ENCODE data around the gene LAMC2.
"Not testable (repeated sequence)": the region's sequence is repeated elsewhere in the genome, so short reads cannot be mapped to it uniquely, and the experiment has no call there.

Gene LAMC2

DNA sequence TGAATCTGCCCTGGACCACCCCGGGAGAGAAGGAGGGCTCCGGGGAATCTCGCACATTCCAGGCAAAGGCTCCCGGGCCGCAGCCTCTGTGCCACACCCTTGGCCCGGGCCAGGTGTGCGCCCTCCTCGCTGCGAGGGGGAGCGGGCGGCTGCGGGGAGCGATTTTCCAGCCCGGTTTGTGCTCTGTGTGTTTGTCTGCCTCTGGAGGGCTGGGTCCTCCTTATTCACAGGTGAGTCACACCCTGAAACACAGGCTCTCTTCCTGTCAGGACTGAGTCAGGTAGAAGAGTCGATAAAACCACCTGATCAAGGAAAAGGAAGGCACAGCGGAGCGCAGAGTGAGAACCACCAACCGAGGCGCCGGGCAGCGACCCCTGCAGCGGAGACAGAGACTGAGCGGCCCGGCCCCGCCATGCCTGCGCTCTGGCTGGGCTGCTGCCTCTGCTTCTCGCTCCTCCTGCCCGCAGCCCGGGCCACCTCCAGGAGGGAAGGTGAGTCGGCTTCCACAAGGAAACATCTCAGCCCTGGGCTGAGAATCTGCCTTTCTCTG, at the start of gene LAMC2:
LAMC2 (plus strand) TSS at position 324 of the 550 bp plus-strand sequence; CDS start at position 413, 89 bp downstream.
- peak in 6 of 58 donors; percentile 2 to 38 (median 3) for DNase-seq

DNA sequence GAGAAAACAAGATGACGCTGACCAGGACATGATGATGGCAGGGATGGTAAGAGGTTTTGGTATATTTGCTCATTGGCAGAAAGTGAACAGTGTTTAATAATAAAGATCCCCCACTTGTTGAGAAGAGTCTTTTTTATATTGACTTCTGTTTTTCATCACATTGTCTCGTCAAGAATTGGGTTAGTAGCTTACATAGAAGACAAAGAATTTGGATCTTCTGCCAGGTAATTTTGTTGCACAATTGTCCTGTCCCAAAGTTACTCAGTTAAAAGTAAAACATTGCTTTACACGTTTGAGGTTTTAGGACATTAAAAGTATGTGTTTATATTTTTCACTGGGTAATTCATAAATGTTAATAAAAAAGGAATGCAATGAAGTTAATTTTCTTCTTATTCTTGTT, 48.3 kb upstream of the LAMC2 start:
- DNase-seq: no peak

DNA sequence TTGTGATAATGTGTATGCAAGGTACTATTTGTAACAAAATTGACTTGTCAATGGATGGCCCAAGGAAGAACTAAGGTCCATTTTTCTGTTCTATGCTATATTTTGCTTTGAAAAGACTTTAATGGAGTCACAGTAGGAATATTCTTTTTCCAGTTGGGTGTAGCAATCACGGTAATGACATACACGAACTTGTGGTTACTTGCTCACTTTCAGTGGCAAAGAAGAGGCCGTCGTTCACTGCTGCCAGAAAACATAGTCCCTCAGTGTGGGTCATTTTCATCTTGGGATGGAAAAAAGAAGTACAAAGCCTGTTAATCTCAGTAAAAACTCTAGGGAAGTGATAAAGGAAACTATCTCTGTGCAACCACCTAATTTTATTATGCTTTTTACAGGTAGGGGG, 47.8 kb upstream of the LAMC2 start:
- DNase-seq: no peak

DNA sequence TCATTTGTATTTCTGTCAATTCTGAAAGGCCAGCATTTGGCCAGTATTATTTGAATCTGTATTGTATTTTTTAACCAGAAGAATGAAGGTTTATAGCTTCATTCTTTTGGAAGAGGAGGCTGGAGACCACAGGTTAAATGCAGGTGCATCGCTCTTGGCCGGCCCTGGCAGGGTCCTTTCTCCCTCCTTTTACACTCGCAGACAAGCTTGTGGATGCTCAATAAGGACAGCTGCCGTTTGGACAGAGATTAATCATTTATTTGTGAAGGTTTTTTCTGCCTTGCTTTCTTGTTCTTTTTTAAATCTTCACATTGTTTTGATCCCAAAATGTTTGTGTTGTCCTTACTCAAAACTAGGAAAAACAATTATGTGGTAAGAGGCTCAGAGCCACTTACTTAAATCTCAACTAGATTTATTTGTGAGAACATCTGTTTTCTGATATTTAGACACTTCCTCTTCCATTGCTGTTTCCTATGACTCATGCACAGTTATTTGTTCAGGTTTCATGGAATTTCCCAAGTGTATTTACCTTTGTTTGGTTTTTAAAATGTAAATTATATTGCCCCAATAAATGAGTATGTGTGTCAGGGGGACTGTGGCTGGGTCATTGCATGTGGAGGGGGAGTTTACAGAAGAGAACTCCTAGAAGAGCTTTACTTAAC, 46.7 kb upstream of the LAMC2 start:
- DNase-seq: no peak

DNA sequence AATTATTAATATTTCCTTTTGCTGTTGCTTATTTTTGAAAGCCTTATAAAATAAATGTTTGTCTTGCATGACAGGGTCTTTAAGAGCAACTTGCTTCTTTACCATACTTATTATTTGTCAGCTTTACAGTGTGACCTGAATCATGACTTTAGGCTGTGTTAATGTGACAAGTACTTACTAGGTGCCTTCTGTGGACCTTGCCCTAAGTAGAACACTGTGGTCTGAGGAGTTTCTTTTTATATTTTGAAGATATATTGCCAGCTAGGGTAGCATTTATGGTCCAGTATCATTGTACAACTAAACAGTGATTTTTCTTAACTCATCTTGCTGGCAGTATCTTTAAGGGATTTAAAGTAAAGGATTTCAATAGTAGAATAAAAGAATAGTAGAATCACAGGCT, 45.4 kb upstream of the LAMC2 start:
- no peak for DNase-seq

DNA sequence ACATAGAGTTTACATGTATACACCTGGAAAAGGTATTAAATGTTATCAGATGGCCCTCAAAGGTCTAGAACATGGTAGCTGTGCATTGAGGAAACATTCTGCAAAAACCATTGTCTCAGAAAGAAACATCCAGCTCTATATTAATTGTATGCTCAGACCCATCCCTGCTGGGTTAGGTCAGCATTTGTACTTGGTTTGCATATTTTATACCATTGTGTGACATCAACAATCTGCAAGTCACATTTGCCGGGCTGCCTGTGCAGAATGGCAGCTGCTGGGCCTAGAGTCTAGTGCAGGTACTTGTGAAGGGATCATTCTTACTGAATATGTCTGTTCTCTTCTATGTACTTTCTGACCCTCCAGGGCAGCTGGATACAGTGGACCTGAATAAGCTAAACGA, 43.9 kb upstream of the LAMC2 start:
- DNase-seq: no peak

DNA sequence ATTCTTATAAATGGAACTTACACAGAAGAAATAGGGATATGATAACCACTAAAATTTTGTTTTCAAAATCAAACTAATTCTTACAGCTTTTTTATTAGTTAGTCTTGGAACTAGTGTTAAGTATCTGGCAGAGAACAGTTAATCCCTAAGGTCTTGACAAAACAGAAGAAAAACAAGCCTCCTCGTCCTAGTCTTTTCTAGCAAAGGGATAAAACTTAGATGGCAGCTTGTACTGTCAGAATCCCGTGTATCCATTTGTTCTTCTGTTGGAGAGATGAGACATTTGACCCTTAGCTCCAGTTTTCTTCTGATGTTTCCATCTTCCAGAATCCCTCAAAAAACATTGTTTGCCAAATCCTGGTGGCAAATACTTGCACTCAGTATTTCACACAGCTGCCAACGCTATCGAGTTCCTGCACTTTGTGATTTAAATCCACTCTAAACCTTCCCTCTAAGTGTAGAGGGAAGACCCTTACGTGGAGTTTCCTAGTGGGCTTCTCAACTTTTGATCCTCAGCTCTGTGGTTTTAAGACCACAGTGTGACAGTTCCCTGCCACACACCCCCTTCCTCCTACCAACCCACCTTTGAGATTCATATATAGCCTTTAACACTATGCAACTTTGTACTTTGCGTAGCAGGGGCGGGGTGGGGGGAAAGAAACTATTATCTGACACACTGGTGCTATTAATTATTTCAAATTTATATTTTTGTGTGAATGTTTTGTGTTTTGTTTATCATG, 42.3 kb upstream of the LAMC2 start:
- DNase-seq: no peak

DNA sequence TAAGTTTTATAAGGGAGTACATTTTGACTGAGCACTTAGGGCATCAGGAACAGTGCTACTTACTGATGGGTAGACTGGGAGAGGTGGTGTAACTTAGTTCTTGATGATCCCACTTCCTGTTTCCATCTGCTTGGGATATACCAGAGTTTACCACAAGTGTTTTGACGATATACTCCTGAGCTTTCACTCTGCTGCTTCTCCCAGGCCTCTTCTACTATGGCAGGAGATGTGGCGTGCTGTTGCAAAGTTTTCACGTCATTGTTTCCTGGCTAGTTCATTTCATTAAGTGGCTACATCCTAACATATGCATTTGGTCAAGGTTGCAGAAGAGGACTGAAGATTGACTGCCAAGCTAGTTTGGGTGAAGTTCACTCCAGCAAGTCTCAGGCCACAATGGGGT, 41.3 kb upstream of the LAMC2 start:
- DNase-seq: no peak

DNA sequence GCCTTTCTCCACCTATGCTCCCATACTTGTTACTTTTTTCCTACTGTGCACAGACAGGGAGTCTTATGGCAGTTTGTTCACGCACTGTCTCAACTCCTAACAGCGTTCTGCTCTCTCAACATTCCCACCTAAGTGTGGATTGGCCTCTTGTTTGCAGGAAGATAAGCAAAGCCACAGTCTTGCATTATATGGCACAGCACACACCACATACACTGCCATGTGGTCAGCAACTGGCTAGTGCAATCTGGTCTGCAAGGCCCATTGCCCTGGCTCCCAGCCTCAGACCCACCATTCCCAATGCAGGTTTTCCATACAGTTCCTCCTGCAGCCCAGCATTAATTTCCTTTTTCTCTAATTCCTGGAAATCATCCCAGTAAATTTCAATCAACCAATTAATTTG, 38.3 kb upstream of the LAMC2 start:
- DNase-seq: no peak

DNA sequence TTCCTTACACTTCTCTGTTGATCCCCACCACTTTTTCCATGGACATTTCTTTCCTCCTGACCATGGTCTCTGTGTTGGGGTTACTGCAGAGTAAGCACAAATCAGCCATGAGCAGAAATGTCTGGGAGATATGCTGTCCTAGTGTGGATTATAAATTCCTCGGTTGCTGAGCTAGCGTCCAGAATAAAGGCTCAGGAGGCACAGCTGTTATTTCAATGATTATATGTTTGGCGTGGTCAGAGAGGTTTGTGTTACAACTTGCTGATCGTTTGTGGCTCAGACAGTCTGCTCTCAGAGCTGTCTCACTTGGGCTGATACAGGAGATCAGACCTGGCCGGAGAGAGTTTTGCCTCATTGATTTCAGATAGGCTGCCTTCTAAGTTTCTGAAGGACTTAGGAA, 37.5 kb upstream of the LAMC2 start:
- no peak for DNase-seq

DNA sequence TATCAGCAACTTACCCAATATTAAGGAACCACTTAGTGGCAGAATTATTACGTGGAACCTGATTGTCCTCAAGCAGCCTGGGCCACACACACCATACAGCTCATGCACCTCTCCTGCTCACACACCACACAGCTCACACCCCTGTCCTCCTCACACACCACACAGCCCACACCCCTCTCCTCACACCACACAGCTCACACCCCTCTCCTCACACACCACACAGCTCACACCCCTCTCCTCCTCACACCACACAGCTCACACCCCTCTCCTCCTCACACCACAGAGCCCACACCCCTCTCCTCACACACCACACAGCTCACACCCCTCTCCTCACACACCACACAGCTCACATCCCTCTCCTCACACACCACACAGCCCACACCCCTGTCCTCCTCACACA, 36.8 kb upstream of the LAMC2 start:
- no peak for DNase-seq

DNA sequence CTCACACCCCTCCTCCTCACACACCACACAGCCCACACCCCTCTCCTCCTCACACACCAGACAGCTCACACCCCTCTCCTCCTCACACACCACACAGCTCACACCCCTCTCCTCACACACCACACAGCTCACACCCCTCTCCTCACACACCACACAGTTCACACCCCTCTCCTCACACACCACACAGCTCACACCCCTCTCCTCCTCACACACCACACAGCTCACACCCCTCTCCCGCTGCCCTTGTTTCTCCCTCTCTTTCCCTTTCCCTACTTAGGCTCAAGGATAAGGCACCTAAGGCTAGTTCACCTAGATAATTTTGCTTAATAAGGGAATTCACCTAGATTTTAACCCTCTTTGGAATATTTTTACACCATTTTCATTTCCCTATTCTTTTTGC, 36.0 kb upstream of the LAMC2 start:
- DNase-seq: not testable (repeated sequence)

DNA sequence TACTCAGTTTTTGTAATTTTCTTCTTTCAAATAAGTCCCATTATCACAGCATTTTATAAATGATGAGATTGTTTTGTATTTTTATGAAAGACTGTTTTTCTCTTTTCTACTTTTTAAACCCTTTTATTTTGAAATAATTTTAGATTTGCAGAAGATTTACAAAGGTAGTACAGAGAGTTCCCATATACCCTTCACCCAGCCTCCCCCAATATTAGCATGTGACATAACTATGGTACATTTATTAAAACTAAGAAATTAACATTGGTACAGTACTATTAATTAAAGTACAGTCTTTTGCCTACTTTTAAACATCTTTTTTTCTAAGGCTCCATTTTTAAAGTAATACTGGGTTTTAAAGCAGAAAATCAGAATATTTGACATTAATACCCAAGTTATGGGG, 35.6 kb upstream of the LAMC2 start:
- no peak for DNase-seq

DNA sequence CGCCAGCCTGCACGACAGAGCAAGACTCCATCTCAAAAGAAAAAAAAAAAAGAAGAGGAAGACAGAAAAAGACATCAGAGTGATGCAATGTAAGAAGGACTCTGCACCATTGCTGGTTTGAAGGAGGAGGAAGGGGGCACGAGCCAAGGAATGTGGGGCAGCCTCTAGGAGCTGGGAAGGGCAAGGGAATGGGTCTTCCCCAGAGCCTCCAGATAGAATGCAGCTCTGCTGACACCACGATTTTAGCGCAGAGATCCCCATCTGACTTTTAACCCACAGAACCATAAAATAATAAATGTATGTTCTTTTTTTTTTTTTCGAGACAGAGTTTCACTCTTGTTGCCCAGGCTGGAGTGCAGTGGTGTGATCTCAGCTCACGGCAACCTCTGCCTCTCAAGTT, 33.9 kb upstream of the LAMC2 start:
- no peak for DNase-seq

DNA sequence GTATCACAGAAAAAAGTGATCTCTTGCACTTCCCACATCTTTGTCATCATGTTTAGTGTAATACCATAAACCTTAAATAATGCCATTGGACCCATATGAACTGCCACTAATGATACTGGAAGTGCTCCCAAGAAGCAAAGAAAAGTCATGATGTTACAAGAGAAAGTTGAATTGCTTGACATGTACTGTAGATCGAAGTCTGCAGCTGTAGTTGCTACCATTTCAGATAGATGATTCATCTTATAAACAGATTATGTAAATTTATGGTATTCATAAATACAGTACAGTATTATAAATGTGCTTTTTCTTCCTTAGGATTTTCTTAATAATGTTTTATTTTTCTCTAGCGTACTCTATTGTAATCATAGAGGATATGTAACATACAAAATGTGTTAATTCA, 30.1 kb upstream of the LAMC2 start:
- DNase-seq: no peak

DNA sequence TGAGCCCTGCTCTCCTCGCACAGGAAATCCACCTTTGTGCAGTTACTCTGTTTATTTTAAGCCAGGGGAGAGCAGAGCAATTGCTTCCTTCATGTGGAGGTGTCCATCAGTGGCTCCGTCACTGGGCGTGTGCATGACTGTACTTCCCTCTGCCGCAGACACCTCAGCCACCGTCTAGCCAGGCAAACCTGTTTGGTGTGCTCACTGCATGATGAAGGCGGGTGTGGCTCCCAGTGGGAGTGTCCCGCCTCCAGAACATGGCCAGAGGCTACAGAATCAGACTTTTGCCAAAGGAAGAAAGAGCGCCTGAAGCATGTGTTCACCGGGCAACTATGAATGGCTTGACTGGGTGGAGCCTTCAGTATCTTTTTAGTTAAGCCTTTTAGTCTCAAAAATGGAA, 26.1 kb upstream of the LAMC2 start:
- DNase-seq: no peak

DNA sequence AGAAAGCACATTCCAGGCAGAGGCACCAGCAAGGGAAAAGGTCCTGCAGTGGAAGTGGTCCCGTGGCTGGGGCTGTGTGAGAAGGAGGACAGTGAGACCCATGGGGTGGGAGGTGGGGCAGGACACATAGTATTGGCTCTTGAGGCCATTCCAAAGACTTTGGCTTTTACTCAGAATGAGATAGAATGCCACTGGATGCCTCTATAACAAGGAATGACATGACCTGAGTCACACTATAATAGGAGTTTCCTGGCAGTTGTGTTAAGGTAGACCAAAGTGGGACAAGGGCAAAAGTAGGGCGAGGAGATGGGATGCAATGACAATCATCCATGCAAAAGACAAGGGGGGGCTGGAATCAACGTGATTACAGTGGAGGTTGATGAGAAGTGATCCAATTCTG, 24.7 kb upstream of the LAMC2 start:
- no peak for DNase-seq

DNA sequence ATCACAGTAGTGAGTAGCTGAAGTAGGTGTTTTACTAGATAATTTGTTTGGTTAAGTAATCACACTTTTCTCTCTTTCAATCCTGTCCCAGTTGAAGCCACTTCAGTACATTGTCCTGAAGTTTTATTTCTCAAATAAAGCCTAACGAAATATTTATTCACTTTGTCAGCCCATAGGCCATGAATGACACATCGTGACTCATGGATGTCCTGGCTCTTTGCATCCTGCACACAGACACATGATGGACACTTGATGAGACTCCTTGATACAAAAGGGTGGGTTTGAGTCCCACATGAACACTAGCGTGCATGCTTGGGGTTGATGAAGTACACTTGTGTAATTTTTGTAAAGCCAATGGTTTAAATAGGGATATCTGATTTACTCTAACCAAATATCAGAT, 22.7 kb upstream of the LAMC2 start:
- no peak for DNase-seq

DNA sequence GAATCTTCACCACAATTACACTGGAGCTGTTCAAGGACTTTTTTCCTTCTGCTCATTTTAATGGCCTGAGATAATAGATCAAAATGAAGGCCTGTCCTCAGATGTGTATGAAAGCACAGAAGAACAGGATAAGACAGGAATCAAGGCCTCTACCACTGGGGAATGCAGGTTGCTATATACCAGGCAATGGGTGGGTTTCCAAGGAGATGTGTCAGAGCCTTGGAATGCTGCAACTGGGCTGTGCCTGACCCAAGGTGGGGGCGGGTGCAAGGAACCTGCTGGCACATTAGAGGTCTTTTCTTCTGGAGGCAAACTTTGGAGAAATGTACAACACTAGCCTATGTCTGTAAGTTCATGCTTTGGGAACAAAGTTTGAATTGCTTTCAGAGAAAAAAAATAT, 21.7 kb upstream of the LAMC2 start:
- DNase-seq: no peak

DNA sequence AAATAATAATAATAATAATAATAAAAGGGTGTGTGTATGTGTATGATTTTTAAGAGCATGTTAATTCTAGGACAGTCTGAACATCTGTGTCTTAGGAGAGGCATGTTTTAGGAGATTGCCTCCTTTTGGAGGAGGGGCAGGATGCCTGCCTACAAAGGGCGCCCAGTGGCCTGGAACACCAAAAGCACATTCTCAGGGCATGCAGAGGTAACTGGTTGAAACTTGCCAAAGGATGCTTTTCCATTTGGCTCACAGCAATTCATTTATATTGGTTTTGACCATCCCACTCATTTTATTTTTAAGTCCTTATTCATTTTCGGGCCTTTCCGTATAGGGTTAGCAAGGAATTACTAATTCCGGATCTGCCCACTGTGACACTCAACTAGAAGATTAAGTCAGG, 21.1 kb upstream of the LAMC2 start:
- no peak for DNase-seq

DNA sequence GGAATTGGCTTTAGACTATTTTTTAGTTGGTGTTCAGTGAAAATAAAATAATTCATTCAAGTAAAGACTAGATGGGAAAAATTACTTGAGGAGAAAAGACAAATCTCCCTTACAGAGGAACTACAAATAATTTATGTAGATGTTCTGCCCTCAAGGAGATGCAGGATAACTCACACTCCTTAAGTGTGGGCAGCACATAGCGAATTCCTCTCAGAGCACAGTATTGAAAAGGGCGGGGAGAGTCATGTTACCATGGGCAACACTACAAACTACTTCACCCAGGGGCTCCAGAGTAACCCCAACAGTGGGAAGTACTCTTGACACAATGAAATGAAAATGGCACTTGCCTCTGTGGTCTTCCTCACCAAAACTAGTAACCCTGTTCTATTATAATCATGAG, 20.6 kb upstream of the LAMC2 start:
- DNase-seq: no peak

DNA sequence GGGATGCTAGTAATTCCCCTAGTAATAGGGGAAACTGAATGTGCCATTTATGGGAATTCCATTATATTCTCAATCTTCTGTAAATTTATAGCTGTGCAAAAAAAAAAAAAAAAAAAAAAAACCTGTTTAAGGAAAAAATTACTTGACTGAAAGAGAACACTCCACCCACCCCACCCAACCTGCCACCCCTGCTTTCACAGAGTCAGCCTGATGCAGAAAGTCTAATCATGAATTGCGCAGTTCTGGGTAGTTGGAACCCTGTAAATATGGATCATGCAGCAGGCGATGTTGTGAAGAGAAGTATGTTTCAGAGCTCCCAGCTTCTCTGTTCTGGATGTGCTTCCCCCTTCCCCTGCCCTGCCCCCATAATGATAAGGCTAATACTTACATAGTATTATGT, 19.6 kb upstream of the LAMC2 start:
- peak in 1 of 58 donors; percentile 24 for DNase-seq

DNA sequence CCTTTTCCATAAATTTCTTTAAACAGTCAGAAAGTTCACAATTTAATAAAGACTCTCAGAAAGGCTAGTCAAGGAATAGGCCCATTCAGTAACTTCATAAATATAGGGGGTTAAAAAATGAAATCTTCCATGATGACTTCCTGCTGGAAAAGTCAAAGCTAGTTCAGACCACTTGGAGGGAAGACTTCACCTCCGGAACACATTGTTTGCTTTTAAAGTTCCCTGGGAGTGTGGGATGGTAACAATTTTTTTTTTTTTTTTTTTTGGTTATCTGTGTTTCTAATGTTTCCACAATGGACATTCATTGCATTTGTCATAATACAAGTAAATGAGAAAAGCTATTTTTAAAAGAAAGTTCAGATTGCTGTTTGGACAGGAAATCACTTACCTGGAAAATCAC, 18.4 kb upstream of the LAMC2 start:
- DNase-seq: no peak

All from anterior cingulate cortex (tissue), 58 donors.